GM12874 (cell line): ENCODE measurements around the gene SLC22A2.

Experiments
- TF ChIP-seq, protein P1 (sequence below): IDR thresholded peaks from 2 replicates; pipeline ENCODE4 v1.5.1; 2011; ENCODE audit warnings: low read depth, mild to moderate bottlenecking, control low read depth, low read length, moderate library complexity; ENCODE audit not compliant: insufficient read depth

Gene SLC22A2

DNA sequence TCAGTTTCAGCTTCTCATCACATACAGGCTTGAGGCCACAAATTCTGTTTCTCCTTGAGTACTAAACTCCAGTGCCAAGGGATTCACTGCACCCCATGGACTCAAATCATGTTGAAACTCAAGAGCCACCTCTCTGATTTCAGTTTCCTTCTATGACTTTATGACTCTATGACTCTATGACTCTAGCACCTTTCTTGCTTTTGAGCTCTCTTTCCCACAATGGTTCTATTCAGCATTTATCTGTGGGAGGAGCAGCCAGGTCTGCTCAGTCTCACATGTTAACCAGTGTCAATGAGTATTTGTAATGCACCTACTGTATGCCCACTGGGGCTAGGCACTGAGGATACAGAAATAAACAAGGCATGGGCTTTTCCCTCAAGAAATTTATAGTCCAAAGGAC is 14.6 kb upstream of the SLC22A2 start:
- TF ChIP-seq, protein P1, sequence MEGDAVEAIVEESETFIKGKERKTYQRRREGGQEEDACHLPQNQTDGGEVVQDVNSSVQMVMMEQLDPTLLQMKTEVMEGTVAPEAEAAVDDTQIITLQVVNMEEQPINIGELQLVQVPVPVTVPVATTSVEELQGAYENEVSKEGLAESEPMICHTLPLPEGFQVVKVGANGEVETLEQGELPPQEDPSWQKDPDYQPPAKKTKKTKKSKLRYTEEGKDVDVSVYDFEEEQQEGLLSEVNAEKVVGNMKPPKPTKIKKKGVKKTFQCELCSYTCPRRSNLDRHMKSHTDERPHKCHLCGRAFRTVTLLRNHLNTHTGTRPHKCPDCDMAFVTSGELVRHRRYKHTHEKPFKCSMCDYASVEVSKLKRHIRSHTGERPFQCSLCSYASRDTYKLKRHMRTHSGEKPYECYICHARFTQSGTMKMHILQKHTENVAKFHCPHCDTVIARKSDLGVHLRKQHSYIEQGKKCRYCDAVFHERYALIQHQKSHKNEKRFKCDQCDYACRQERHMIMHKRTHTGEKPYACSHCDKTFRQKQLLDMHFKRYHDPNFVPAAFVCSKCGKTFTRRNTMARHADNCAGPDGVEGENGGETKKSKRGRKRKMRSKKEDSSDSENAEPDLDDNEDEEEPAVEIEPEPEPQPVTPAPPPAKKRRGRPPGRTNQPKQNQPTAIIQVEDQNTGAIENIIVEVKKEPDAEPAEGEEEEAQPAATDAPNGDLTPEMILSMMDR = no peak

DNA sequence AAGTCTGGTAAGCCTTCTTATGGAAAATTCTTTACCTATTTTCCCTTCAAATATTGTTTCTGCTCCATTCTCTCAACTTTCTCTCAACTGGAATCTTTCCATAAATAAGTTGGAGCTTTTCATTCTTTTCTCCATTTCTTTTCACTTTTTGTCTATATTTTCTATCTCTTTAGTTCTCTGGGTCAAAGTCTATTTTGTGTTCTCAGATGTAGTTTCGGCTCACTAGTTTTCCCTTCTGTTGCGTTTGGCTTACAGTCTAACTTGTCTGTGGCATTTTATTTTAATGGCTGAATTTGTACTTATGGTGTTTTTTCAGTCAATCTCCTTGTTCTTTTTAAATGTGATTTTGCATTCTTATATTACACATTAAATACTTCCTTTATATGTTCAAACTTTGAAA is 14.1 kb upstream of the SLC22A2 start:
- TF ChIP-seq, protein P1 = no peak

DNA sequence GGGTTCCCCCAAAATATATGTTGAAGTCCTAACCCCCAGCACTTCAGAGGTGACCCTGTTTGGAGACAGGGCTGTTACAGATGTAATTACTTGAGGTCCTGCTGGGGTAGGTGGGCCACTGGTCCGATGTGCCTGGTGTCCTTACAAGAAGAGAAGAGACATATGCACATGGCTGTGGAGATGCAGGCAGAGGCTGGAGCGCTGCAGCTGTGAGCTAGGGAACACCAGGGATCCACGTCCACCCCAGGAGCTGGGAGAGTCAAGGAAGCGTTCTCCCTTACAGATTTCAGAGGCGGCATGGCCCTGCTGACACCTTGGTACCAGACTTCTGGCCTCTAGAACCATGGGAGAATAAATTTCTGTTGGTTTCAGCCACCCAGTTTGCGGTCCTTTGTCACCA is 11.7 kb upstream of the SLC22A2 start:
- TF ChIP-seq, protein P1 = no peak

DNA sequence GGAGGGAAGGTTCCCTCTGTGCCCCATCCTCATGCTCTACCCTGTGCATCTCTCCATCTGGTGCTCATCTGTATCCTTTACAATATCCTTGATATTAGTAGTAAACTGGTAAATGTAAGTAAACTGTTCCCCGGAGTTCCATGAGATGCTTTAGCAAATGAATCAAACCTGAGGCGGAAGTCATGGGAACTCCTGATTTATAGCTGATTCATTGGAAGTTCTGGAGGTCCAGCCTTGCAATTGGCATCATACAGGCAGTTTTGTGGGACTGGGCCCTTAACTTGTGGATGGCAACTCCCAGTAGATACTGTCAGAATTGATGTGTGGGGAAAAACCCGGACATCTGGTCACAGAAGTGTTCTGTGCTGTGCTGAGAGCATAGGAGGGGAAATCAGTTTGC is 11.2 kb upstream of the SLC22A2 start:
- TF ChIP-seq, protein P1 = no peak

DNA sequence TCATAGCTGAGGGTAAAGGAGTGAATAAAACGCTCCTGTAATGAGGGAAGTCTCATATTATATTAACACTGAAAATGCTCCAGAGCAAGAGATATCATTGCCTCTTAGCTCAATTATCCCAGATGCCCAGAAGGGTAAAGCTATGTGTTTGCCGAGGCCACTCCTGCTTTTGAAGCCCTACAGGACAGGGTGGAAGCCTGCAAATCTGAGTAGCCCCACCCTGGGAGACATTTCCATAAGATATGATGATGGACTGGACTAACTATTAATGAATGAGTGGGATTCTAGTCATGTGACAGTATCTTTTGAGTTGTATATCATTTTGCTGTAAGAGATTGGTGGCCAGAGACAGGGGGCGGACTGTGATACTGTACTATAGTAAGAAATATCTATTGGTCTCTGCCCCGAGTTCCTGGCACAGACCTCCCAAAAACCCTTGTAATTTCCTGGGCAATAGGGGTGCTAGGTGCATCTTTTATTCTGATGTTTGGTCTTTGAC is 10.5 kb upstream of the SLC22A2 start:
- TF ChIP-seq, protein P1 = no peak

DNA sequence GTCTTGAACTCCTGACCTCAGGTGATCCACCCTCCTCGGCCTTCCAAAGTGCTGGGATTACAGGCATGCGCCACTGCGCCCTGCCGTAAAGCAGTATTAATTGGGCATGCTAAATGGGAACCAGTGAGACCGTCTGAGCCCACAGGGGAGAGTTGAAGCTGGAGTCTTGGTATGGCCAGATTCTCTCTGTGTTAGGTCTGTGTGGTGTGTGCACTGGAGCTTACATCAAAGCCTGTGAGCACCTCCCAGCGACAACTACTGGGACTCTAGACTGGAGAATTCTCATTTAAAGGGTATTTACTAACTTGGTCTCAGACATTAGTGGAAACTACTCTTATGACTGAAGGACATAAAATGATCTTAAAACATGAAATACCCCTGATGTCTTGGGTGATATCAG is 8.5 kb upstream of the SLC22A2 start:
- TF ChIP-seq, protein P1 = no peak

DNA sequence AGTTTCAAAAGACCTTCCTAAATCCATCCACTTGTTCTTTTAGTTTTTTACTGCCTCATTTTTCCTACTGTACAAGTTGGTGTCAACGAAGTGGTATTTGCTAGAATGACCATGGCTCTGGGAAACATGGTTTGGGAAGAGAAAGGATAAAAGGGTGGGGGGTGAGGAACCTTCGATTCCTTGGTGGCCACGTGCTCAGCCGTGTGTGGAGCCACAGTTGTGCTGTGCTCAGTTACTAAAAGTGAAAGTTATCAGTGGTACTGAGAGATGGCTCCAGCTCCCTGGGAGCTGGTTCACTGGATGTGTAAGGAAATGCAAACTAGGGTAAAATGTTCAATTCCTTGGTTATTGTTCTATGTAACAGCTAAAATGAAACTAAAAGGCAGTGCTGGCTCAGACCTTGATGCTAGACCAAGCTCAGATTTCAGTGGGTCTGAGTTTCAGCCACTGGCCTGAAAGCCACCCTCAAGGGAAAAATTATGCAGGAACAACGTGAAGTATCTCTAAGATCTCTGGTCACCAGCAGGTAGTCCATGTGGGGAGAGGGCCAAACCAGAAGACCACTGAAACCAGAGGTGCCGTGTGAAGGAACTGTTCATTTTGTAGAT is 7.4 kb upstream of the SLC22A2 start:
- TF ChIP-seq, protein P1 = no peak
